B cell (primary cell): ENCODE results near the gene PCDHGA9.
"Not testable (repeated sequence)": the region's sequence is repeated elsewhere in the genome, so short reads cannot be mapped to it uniquely, and the experiment has no call there.

Source experiments
- EZH2 ChIP-seq: IDR thresholded peaks from 2 replicates; pipeline ENCODE4 v1.6.1; 2012; ENCODE audit warnings: borderline replicate concordance, low read depth, mild to moderate bottlenecking, moderate library complexity, low read length; ENCODE audit not compliant: insufficient read depth, poor library complexity, severe bottlenecking
- TF ChIP-seq, protein P1 (sequence below): fragments of 200-600 bp; IDR thresholded peaks from one replicate; pipeline ENCODE4 v1.8.0; 2022; ENCODE audit warnings: antibody characterized with exemption, mild to moderate bottlenecking

DNA sequence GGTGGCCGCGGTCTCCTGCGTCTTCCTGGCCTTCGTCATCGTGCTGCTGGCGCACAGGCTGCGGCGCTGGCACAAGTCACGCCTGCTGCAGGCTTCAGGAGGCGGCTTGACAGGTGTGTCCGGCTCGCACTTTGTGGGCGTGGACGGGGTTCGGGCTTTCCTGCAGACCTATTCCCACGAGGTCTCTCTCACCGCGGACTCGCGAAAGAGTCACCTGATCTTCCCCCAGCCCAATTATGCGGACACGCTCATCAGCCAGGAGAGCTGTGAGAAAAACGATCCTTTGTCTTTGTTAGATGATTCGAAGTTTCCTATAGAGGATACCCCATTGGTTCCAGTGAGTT is 12.7 kb downstream of the PCDHGA9 start:
- TF ChIP-seq EZH2: not testable (repeated sequence)
- TF ChIP-seq, protein P1, sequence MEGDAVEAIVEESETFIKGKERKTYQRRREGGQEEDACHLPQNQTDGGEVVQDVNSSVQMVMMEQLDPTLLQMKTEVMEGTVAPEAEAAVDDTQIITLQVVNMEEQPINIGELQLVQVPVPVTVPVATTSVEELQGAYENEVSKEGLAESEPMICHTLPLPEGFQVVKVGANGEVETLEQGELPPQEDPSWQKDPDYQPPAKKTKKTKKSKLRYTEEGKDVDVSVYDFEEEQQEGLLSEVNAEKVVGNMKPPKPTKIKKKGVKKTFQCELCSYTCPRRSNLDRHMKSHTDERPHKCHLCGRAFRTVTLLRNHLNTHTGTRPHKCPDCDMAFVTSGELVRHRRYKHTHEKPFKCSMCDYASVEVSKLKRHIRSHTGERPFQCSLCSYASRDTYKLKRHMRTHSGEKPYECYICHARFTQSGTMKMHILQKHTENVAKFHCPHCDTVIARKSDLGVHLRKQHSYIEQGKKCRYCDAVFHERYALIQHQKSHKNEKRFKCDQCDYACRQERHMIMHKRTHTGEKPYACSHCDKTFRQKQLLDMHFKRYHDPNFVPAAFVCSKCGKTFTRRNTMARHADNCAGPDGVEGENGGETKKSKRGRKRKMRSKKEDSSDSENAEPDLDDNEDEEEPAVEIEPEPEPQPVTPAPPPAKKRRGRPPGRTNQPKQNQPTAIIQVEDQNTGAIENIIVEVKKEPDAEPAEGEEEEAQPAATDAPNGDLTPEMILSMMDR: not testable (repeated sequence)
